Peyer's patch (tissue), 4 donors: Measurements from ENCODE around the gene JUP. TPM values are rescaled to one million over a fixed set of nuclear protein-coding genes. Genes with fewer than 3 reads are reported as not detected.

ENCODE experiments used
- DNase-seq, 3 donors: peaks; one replicate each; pipeline ENCODE4 v3.0.0-alpha.2; 2017 to 2019
- H3K27ac ChIP-seq, 4 donors: fragments of 200-600 bp; sonication (generic); one replicate each; pipeline ENCODE4 v1.5.1; 2016 to 2019
- H3K27me3 ChIP-seq, 2 donors: fragments of 200-600 bp; sonication (generic); one replicate each; pipeline ENCODE4 v1.5.1; 2019
- H3K36me3 ChIP-seq, 3 donors: fragments of 200-600 bp; sonication (generic); one replicate each; pipeline ENCODE4 v1.5.1; 2016 to 2019
- H3K4me1 ChIP-seq, 4 donors: fragments of 200-600 bp; sonication (generic); one replicate each; pipeline ENCODE4 v1.5.1; 2016 to 2019
- H3K4me3 ChIP-seq, 4 donors: fragments of 200-600 bp; sonication (generic); 1 replicate in 3 of 4; 2 replicates in 1 of 4; pipeline ENCODE4 v1.5.1; 2016 to 2019; ENCODE audit warnings: mild to moderate bottlenecking in 1 of 4
- H3K9me3 ChIP-seq, 4 donors: fragments of 200-600 bp; sonication (generic); one replicate each; pipeline ENCODE4 v1.5.1; 2016 to 2019; ENCODE audit warnings: mild to moderate bottlenecking in 1 of 4
- POLR2A ChIP-seq, 2 donors: fragments of 450-650 bp; IDR thresholded peaks; one replicate each; pipeline ENCODE4 v1.5.1; 2017; ENCODE audit warnings: antibody characterized with exemption in 2 of 2, mild to moderate bottlenecking in 2 of 2, moderate library complexity in 2 of 2
- small RNA-seq, 2 donors: library from RNA; depleted of rRNA; stranded (forward); fragments of <200 nt; gene quantifications; one replicate each; pipeline ENCODE3, GENCODE V24; 2016
- total RNA-seq, 4 donors: library from RNA; depleted of rRNA; stranded (reverse); fragments of >200 nt; gene quantifications; one replicate each; pipeline ENCODE4 v1.1.0, GENCODE V29; 2016
- TF ChIP-seq, protein P1 (sequence below), 6 experiments: fragments of 450-650 bp in 4 of 6; fragments of 200-600 bp in 2 of 6; sonication (generic) in 1 of 6; IDR thresholded peaks; one replicate each; pipeline ENCODE4 v1.5.1; 2017 to 2019; ENCODE audit warnings: antibody characterized with exemption in 6 of 6, mild to moderate bottlenecking in 3 of 6, moderate library complexity in 1 of 6

Gene JUP
- total RNA-seq, 4 donors from 2014 or later = 229 to 585 (median 505) TPM

- Histone ChIP-seq H3K4me1 (no peaks in the 10 kb centered on the region), H3K9me3 (no peaks in the 10 kb centered on the region), H3K27me3 (no peaks in the 10 kb centered on the region), H3K4me3 (no peak overlapping the region), H3K36me3 (no peaks in the 10 kb centered on the region), H3K27ac (no peak overlapping the region)
- TF ChIP-seq, protein P1, sequence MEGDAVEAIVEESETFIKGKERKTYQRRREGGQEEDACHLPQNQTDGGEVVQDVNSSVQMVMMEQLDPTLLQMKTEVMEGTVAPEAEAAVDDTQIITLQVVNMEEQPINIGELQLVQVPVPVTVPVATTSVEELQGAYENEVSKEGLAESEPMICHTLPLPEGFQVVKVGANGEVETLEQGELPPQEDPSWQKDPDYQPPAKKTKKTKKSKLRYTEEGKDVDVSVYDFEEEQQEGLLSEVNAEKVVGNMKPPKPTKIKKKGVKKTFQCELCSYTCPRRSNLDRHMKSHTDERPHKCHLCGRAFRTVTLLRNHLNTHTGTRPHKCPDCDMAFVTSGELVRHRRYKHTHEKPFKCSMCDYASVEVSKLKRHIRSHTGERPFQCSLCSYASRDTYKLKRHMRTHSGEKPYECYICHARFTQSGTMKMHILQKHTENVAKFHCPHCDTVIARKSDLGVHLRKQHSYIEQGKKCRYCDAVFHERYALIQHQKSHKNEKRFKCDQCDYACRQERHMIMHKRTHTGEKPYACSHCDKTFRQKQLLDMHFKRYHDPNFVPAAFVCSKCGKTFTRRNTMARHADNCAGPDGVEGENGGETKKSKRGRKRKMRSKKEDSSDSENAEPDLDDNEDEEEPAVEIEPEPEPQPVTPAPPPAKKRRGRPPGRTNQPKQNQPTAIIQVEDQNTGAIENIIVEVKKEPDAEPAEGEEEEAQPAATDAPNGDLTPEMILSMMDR (IDR thresholded peaks at IDR 0.05) = no peak
- TF ChIP-seq POLR2A (IDR thresholded peaks at IDR 0.05) = no peak
- no peak for DNase-seq
Measured at GRCh38 chr17:41705271-41705991, 81.1 kb downstream of the JUP start.

Small RNA genes within 50 kb of the gene (small RNA-seq; reads per million reads assigned to genes)
- gene RN7SL399P (0 reads per million in 2 donors), gene RNA5SP442 (0 to 0.23 reads per million in 2 donors)

Other genes starting within 250 kb of the JUP start
- not detected for gene KRT9, start 214.7 kb downstream of the JUP start, total RNA-seq
- gene KRT14, start 199.8 kb downstream of the JUP start, total RNA-seq = 1 to 10 TPM; 3.4 to 8.9 (median 6.3) TPM
- not detected for gene KRT16, start 173.9 kb downstream of the JUP start, total RNA-seq
- gene KRT17, start 162.1 kb downstream of the JUP start, total RNA-seq = 1 to 10 TPM in 1 of 4 donors, not detected in 3; 2.7 TPM
- 100 to 1,000 TPM; 123 to 226 (median 188) TPM for gene EIF1, start 97.8 kb downstream of the JUP start, total RNA-seq
- not detected for gene GAST, start 74.4 kb downstream of the JUP start, total RNA-seq
- 1 to 10 TPM in 1 of 4 donors, under 1 TPM in 1, not detected in 2; 0.94 to 5.0 TPM for gene HAP1, start 52.1 kb downstream of the JUP start, total RNA-seq
- 10 to 100 TPM in 3 of 4 donors, 1 to 10 TPM in 1; 9.5 to 23.1 (median 18.0) TPM for gene P3H4, start 25.2 kb upstream of the JUP start, total RNA-seq
- 100 to 1,000 TPM in 1 of 4 donors, 10 to 100 TPM in 2, 1 to 10 TPM in 1; 7.2 to 130 (median 11.2) TPM for gene FKBP10, start 26.3 kb upstream of the JUP start, total RNA-seq
- gene NT5C3B, start 49.5 kb upstream of the JUP start, total RNA-seq = 10 to 100 TPM in 3 of 4 donors, 1 to 10 TPM in 1; 5.8 to 40.4 (median 20.1) TPM
- not detected for gene KLHL10, start 51.1 kb upstream of the JUP start, total RNA-seq
- 10 to 100 TPM in 1 of 4 donors, 1 to 10 TPM in 3; 7.4 to 10.5 (median 7.7) TPM for gene KLHL11, start 78.7 kb upstream of the JUP start, total RNA-seq
- gene ACLY, start 132.2 kb upstream of the JUP start, total RNA-seq = 100 to 1,000 TPM in 1 of 4 donors, 10 to 100 TPM in 3; 54.5 to 108 (median 74.0) TPM
- 1 to 10 TPM in 1 of 4 donors, not detected in 3; 2.1 TPM for gene ODAD4, start 143.9 kb upstream of the JUP start, total RNA-seq
- gene CNP, start 180.1 kb upstream of the JUP start, total RNA-seq = 10 to 100 TPM; 24.7 to 76.7 (median 43.4) TPM
- gene DNAJC7, start 230.7 kb upstream of the JUP start, total RNA-seq = 10 to 100 TPM; 51.0 to 80.9 (median 70.7) TPM
- 10 to 100 TPM; 22.1 to 38.1 (median 31.1) TPM for gene NKIRAS2, start 233.4 kb upstream of the JUP start, total RNA-seq